Ectodermal cell (in vitro differentiated cells): ENCODE measurements around the gene HSPB2. TPM values are rescaled to one million over a fixed set of nuclear protein-coding genes. Genes with fewer than 3 reads are reported as not detected.

Source experiments
- H3K27ac ChIP-seq: 2 replicates; pipeline ENCODE4 v1.7.0; 2013; ENCODE audit warnings: mild to moderate bottlenecking, low read depth, low read length; ENCODE audit not compliant: insufficient read depth, poor library complexity, severe bottlenecking
- H3K27me3 ChIP-seq: 2 replicates; pipeline ENCODE4 v1.7.0; 2013; ENCODE audit warnings: mild to moderate bottlenecking, low read length; ENCODE audit not compliant: insufficient read depth, control insufficient read depth, poor library complexity, severe bottlenecking
- H3K36me3 ChIP-seq: one replicate; pipeline ENCODE4 v1.7.0; 2013; ENCODE audit warnings: low read length; ENCODE audit not compliant: control insufficient read depth, insufficient read depth
- H3K4me1 ChIP-seq: one replicate; pipeline ENCODE4 v1.7.0; 2013; ENCODE audit warnings: low read length; ENCODE audit not compliant: control insufficient read depth, insufficient read depth
- H3K4me3 ChIP-seq: 2 replicates; pipeline ENCODE4 v1.7.0; 2013; ENCODE audit warnings: low read depth, low read length, control low read depth; ENCODE audit not compliant: insufficient read depth
- H3K9me3 ChIP-seq: 2 replicates; pipeline ENCODE4 v1.7.0; 2013; ENCODE audit warnings: mild to moderate bottlenecking, low read length, moderate library complexity; ENCODE audit not compliant: control insufficient read depth
- WGBS, 2 experiments: methylation state at CpG; one replicate each; pipeline ENCODE4 v1.1.7; 2013; ENCODE audit warnings: missing lambda C conversion rate in 2 of 2; 5-methylcytosine and 5-hydroxymethylcytosine counted together
- polyA plus RNA-seq, 4 experiments: library from polyadenylated mRNA; stranded (reverse); fragments of 50-300 nt; gene quantifications; one replicate each; pipeline ENCODE4 v1.2.3, GENCODE V29; 2013

The HSPB2 gene, protein sequence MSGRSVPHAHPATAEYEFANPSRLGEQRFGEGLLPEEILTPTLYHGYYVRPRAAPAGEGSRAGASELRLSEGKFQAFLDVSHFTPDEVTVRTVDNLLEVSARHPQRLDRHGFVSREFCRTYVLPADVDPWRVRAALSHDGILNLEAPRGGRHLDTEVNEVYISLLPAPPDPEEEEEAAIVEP
- polyA plus RNA-seq (2013, experiment 1 of 4), result 0.78 TPM
- polyA plus RNA-seq (2013, experiment 2 of 4), result 0.91 TPM
- polyA plus RNA-seq (2013, experiment 3 of 4), result 0.96 TPM
- 0.28 TPM for polyA plus RNA-seq (2013, experiment 4 of 4)

DNA sequence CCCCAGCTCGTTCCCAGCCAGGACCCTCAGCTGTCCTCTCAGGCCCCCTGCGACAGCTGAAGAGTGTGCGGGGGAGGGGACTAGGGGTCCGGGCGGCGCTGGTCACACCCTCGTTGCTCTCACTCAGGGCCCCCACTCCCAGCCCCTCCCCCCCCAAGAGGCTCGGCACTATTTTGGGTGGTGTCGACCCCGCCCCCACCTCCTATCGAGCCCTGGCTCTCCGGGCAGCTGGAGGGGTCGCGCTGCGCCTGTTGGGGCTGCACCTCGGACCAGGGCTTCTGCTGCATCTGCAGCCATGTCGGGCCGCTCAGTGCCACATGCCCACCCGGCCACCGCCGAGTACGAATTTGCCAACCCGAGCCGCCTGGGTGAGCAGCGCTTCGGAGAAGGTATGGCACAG lies at the start of gene HSPB2:
Gene HSPB2 (plus strand): TSS at position 200 of the 400 bp plus-strand sequence. CDS start 96 bp downstream, at position 296.
- WGBS, 2 experiments, result 83% methylated on average over 26 of the region's 26 CpGs
- H3K27ac ChIP-seq, result peak within 1 kb of the TSS; percentile 32
- H3K36me3 ChIP-seq, result no peaks in the 10 kb centered on the region
- peaks cover 14% of the 10 kb centered on the region for H3K4me1 ChIP-seq
- no peak within 1 kb of the TSS for H3K4me3 ChIP-seq
- H3K9me3 ChIP-seq, result no peaks in the 10 kb centered on the region
- H3K27me3 ChIP-seq, result no peaks in the 10 kb centered on the region

DNA sequence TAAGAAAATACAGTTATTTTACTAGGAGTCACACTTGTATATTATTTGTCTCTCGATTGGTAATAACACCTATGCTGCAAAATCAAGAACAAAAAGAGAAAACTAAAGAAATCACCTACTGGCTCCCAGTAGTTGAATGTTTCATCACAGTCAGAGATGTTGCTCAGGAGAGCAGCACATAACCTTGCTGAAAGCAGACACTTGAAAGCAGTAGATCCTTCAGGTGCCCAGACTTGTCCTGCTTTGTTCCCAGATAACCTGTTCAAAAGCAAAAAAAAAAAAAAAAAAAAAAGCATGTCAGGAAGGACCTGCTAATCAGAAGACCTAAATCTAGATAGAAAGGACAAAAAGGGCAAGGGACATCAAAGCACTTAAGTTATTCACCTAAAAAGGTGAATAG lies 42.4 kb upstream of the HSPB2 start:
- no peaks in the 10 kb centered on the region for H3K9me3 ChIP-seq
- 100% methylated on average over 1 of the region's 1 CpG; no CpG with 5 or more reads in 1 of the 2 experiments for WGBS, 2 experiments
- H3K4me3 ChIP-seq, result no peak overlapping the region
- H3K27ac ChIP-seq, result no peak overlapping the region
- H3K4me1 ChIP-seq, result no peaks in the 10 kb centered on the region
- H3K36me3 ChIP-seq, result no peaks in the 10 kb centered on the region
- H3K27me3 ChIP-seq, result no peaks in the 10 kb centered on the region

DNA sequence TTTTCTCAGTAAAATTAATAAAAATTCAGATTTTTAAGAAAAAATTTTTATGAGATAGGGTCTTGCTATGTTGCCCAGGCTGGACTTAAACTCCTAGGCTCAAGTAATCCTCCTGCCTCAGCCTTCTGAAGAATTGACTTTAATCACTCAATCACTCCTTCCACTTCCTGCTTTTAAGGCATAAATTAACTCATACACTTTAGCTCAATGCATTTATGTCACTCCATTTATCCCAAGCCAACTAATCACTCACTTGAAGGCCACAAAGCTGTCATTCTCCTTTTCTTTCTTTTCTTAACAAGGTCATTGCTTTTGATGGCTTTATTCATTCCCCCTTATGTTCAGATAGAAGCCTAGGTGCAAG lies 42.0 kb upstream of the HSPB2 start:
- H3K9me3 ChIP-seq, result no peaks in the 10 kb centered on the region
- H3K4me3 ChIP-seq, result peak overlapping the region; percentile 84
- no peaks in the 10 kb centered on the region for H3K4me1 ChIP-seq
- H3K36me3 ChIP-seq, result no peaks in the 10 kb centered on the region
- no peaks in the 10 kb centered on the region for H3K27me3 ChIP-seq
- no peak overlapping the region for H3K27ac ChIP-seq

DNA sequence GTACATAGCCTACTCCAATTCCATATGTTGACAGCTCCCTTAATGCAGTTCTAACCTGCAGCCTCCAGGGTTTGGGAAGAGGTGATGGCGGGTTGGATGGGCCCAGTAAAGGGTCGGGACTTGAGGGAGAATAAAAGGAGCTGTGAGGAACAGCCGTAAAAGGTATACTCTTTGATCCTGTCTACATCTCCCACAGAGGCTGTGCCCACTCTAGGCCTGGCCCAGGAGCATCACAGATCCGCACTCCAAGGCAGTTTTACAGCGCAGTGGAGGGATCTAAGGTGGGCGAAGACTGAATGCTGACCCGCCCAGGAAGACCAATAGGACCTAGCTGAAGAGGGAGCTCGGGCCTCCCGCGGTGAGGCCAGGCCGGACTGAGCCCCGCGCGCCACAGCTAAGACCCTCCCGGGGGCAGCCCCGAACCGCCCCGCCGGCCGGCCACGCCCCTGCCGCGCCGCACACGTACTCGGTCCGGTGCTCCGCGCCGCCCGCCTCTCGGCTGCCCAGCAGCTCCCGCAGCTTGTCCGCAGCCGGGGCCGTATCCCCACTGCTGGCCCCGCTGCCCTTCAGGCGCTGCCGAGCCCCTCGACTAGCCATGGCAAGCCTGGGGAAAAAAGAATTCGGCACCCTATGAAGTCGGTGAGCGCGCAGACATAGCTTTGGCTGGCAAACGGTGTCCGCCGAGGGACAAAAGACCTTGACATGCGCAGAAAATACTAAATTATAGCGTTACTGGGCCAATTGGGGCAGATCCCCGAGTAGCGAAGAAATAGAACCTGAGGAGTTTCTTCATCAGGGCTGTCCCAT lies 41.4 kb upstream of the HSPB2 start, which contains the start of gene ALG9:
Gene ALG9 (minus strand): TSS at position 696 of the 807 bp plus-strand sequence. CDS start 99 bp downstream, at position 597.
- H3K27me3 ChIP-seq, result no peaks in the 10 kb centered on the region
- H3K9me3 ChIP-seq, result no peaks in the 10 kb centered on the region
- 0% methylated on average over 51 of the region's 51 CpGs for WGBS, 2 experiments
- no peaks in the 10 kb centered on the region for H3K36me3 ChIP-seq
- no peaks in the 10 kb centered on the region for H3K4me1 ChIP-seq
- peak within 1 kb of the TSS; percentile 84 for H3K4me3 ChIP-seq
- H3K27ac ChIP-seq, result peak within 1 kb of the TSS; percentile 27

DNA sequence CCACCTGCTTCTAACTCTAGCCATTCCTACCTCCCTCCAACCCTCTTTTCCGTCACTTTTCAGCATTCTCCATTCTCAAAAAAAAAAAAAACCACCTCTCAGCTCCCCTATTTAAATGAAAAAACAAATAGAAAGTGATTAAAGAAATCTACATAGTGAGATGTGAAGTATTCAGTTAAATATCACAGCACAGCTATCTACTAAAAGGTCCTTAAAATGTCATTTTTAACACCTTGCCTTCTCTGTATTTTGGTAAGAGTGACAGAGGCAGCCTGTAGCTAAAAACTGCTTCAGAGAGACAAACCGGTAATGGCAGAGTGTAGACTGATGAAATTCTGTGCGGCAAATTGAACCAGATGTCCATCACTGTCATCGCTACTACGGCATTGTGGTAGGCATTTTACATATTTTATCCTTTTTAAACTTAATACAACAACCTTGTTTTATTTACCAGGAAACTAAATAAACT lies 40.8 kb upstream of the HSPB2 start:
- no peaks in the 10 kb centered on the region for H3K9me3 ChIP-seq
- no peaks in the 10 kb centered on the region for H3K27me3 ChIP-seq
- peak overlapping the region; percentile 84 for H3K4me3 ChIP-seq
- no peaks in the 10 kb centered on the region for H3K36me3 ChIP-seq
- H3K27ac ChIP-seq, result no peak overlapping the region
- no peaks in the 10 kb centered on the region for H3K4me1 ChIP-seq
- 71 to 77% methylated on average over 5 of the region's 5 CpGs for WGBS, 2 experiments

DNA sequence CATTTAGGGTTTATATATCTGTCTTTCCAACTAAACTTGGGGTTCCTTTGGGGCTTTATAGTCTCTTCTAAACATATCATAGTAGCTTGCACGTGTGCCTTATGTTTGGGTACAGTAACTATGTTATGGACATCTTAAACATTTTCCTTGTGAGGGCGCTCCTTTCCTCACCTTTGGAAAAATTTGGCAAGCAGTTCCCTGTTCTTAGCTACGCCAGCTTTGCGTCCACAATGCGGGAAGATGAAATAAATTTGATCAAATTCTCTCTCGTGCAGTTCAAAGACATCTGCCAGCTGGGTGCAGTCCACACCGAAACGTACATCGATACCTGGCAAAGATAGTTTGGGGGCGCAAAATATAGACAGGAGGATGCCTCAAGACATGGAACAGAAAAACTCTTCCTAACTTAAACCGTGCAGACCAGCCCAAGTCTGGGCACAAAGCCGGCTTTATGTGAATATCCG lies 34.1 kb upstream of the HSPB2 start:
- Histone ChIP-seq H3K4me1 (peaks cover 6% of the 10 kb centered on the region), H3K9me3 (no peaks in the 10 kb centered on the region), H3K36me3 (no peaks in the 10 kb centered on the region), H3K27me3 (no peaks in the 10 kb centered on the region), H3K27ac (peak overlapping the region; percentile 97), H3K4me3 (peak overlapping the region; percentile 91)
- WGBS, 2 experiments, result 4 to 5% methylated on average over 13 of the region's 13 CpGs

DNA sequence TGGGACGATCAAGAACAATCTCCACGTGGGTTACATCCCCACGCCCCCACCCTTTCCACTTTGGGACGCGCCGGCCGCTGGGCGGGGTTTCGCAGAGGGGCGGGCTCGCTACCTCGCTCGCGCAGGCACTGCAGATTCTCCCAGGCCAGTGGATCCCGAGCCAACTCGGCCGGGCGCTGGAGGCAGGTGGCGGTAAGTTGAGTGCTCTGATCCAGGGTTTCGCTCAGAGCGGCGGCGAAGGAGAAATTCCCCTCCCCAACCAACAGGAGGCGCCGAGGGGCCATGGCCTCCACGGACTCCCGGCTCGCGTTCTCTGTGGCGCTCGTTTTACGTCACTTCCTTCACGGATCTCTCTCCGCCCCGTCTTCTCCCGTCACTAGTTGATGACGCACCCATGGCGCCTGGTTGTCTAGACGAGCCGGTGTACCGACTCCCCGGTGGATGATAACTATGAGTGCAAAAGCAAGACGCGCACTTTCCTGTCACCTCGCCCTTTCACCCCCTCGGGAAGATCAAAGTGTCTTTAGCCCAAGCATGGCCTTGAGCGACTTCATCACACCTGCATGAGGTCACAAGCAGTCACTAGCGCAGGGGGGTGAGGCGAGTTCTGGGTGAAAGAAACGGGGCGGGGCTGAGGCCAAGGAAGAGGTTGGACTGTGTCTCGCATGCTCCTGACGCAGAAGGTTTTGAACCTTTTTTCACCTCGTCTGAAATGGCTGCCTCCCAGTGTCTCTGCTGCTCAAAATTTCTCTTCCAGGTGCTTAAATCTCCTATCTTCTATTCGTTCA lies 33.5 kb upstream of the HSPB2 start, which contains the start of the genes CFAP68 and FDXACB1:
Gene CFAP68 (plus strand): TSS at position 693 of the 788 bp plus-strand sequence. CDS start 20 bp downstream, at position 713.
Gene FDXACB1 (minus strand): TSS at position 317 of the 788 bp plus-strand sequence. CDS start 33 bp downstream, at position 284.
- WGBS, 2 experiments, result 0 to 1% methylated on average over 55 of the region's 55 CpGs
- H3K9me3 ChIP-seq, result no peaks in the 10 kb centered on the region
- no peaks in the 10 kb centered on the region for H3K27me3 ChIP-seq
- no peaks in the 10 kb centered on the region for H3K36me3 ChIP-seq
- peak within 1 kb of the TSS; percentile 91 for H3K4me3 ChIP-seq
- H3K4me1 ChIP-seq, result peaks cover 6% of the 10 kb centered on the region
- H3K27ac ChIP-seq, result peak within 1 kb of the TSS; percentile 97

DNA sequence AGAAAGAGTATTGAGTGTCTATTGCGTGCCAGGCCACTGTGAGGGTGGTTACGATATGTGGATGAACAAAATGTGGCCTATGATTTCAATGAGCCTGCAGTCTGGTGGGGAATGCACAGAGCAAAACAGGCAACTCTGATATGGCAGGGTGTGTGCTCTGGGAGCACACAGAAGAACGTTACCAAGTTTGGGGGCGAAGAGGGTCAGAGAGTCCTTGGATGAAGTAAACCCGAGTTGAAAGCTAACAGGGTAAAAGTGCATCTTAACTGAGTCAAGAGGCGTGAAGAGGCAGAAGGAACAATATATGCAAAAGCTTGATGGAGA lies 32.9 kb upstream of the HSPB2 start:
- Histone ChIP-seq H3K9me3 (no peaks in the 10 kb centered on the region), H3K4me3 (peak overlapping the region; percentile 91), H3K36me3 (no peaks in the 10 kb centered on the region), H3K27me3 (no peaks in the 10 kb centered on the region), H3K27ac (peak overlapping the region; percentile 97), H3K4me1 (peaks cover 6% of the 10 kb centered on the region)
- WGBS, 2 experiments, result 66 to 69% methylated on average over 6 of the region's 6 CpGs

DNA sequence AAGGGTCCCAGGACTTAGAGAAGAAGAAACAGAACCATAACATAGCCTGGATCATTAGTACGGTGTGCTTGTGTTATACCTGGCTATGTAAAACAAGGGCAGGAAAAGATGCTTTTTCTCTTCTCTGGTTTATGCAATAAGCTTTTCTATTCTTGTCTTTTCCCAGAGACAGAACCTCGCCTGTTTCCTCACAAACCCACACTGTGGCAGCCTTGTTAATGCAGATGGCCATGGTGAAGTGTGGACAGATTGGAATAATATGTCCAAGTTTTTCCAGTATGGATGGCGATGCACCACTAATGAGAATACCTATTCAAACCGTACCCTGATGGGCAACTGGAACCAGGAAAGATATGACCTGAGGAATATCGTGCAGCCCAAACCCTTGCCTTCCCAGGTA lies 30.3 kb upstream of the HSPB2 start:
- H3K4me3 ChIP-seq, result no peak overlapping the region
- no peaks in the 10 kb centered on the region for H3K27me3 ChIP-seq
- H3K4me1 ChIP-seq, result peaks cover 6% of the 10 kb centered on the region
- no peaks in the 10 kb centered on the region for H3K36me3 ChIP-seq
- 91 to 95% methylated on average over 5 of the region's 5 CpGs for WGBS, 2 experiments
- H3K27ac ChIP-seq, result no peak overlapping the region
- H3K9me3 ChIP-seq, result no peaks in the 10 kb centered on the region
